Stimulated activated CD4-positive, alpha-beta T cell treated with anti-CD3 and anti-CD28 coated beads, Interleukin-2, amount 100 ng/mL, for 4 hours (primary cell): ENCODE results near the gene COL5A1.

Experiments used
- DNase-seq: peaks from one replicate; pipeline ENCODE4 v3.0.0-alpha.2; 2020; ENCODE audit warnings: low read depth

Gene COL5A1

GRCh38 chr9:134744385-134745295 is 103.0 kb downstream of the COL5A1 start:
- DNase-seq: no peak

DNA sequence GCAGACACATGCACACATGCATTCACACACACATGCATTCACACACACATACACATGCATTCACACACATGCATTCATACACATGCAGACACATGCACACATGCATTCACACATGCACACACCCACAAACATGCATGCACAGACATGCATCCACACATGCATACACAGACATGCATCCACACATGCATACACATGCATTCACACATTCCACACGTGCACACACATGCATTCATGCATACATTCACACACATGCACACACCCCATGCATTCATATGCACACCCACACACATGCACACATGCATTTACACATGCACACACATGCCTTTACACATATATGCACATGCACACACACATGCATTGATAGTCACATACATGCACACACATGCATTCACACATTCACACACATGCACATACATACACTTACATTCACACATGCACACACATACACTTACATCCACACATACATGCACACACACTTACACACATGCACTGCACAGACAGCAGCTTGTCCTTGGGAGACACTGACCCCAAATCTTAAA is 106.4 kb downstream of the COL5A1 start:
- DNase-seq: no peak

- no peak for DNase-seq
Measured at GRCh38 chr9:134748591-134748990, 107.0 kb downstream of the COL5A1 start.

- DNase-seq: no peak
Measured at GRCh38 chr9:134750450-134751155, 109.0 kb downstream of the COL5A1 start.

DNA sequence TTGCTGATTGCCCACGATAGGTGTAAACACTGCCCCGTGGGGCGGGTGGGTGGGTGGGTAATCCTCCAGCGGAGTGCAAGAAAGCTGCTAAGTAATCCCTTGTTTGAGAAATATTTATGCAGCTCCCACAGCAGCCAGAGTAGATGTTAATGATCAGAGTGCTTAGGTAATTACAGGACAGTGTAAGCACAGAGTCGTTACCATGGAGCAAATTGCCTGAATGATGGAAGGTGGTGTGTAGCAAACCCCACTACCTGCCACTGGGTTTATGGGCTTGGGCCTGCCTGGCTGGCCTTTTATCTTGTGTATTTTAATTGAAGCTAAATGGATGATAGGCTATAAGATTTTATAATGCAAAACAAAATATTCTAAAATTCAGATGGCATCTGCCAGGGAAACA is 110.0 kb downstream of the COL5A1 start:
- no peak for DNase-seq

GRCh38 chr9:134752471-134753168 is 111.0 kb downstream of the COL5A1 start:
- DNase-seq: no peak

DNA sequence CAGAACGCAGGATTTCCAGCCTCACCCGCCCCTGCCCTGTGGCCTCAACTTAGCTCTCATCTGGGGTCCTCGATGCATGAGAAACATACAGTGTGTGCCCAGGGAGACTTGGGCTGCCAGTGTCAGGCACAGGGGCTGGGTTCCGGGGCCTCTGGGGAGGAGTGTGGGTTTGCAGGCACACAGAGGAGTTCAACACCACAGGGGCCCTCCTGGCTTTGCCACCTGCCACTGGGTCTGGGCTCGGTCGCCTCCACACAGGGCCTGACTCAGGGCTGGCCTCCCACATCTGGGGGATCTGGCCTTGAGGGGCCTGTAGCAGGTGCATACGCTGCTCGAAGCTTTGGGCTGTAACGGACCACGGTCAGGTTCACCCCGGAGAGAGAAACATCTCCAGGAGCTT is 111.6 kb downstream of the COL5A1 start:
- DNase-seq: no peak

DNA sequence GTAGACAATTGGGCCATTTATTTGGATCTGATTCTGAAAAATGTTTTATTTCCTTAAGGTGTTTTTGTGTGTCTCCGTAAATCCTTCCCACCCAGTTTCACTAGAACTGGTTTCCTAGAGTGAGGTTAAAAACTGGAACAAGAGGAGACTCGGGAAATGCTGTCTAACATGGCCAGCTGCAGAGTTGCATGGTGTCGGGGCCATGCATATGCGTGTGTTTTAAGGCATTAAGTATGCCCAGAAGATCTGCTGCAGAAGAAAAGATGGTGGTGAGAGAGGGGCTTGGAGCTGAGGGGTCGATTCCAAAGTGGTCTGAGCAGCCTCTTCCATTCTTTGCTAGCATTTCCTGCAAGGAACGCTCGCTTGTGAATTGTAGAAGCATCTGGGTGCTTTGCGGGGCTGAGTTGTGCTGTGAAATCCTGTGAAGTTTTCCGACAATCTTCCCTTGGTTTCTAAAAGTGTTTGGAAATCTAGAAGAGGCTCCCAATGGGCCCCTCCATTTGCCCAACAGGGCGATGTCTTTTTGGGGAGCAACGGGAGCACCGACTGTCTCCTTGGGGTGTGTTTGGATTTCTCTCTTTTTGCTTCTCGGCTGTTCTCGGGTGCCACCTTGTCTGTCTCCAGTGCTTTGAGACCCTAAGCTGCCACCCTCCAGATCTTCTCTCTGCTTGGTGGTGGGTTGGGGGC is 113.8 kb downstream of the COL5A1 start:
- no peak for DNase-seq

DNA sequence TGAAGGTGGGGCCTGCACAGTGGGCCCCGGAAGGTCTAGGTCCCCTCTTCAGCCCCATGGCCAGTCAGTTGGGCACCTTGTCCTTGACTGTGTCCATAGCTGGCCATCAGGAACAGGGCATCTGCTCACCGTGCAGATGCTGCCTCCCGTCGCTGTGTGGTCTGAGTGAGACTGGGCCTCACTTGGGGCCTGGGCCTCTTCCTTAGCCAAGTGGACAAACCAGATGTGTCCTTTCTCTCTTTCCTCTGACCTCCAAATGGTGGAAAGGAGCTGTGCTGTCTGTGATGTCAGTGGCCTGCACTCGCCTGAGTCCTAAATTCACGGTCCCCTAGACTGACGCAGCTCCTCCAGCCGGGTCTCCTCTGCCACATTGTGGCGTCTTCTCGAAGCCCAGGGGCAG is 114.5 kb downstream of the COL5A1 start:
- no peak for DNase-seq

GRCh38 chr9:134757216-134757975 is 115.8 kb downstream of the COL5A1 start:
- DNase-seq: no peak

DNA sequence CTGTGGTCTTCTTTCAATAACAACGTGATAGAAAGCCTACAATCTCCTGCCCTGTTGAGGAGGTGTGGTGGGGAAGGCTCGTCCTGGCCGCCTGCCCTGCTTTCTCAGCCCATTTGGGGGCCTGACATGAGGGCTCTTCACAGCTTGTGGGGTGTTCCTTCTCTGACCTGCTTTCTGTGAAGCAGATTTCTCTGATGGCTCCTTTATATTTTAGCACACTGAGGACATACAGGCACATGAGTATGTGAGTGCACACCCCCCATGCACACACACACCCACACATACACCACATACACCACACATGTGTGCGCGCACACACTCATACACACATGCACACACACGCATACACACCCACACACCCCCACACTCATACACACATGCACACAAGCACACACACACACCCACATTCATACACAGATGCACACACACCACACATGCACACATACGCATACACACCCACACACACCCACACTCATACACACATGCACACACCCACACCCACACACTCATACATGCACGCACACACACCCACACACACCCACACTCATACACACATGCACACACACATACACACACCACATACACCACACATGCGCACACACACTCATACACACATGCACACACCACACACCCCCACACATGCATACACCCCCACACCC is 117.5 kb downstream of the COL5A1 start:
- no peak for DNase-seq

GRCh38 chr9:134759913-134760312 is 118.3 kb downstream of the COL5A1 start:
- DNase-seq: no peak

DNA sequence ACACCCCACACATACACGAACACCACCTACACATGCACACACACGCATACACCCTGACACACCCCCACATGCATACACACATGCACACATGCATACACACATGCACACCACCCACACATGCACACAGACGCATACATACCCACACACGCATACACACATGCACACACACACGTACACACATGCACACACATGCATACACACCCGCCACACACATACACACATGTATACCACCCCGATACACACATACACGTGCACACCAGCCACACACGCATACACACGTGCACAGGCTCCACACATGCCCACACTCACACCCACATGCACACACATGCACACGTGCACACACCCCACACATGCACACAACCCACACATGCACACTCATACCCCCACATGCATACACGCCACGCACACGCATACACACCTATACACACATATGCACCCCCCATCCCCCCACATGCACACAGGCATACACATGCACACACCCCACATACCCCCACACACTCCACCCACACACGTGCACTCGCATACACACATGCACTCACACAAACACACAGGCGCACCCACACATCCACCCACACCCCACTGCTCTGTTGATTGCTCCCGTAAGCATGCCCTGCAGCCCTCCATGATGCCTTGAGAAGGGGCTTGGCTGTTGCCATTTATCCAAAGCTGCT is 119.3 kb downstream of the COL5A1 start:
- DNase-seq: no peak

GRCh38 chr9:134764473-134765269 is 123.1 kb downstream of the COL5A1 start:
- no peak for DNase-seq

DNA sequence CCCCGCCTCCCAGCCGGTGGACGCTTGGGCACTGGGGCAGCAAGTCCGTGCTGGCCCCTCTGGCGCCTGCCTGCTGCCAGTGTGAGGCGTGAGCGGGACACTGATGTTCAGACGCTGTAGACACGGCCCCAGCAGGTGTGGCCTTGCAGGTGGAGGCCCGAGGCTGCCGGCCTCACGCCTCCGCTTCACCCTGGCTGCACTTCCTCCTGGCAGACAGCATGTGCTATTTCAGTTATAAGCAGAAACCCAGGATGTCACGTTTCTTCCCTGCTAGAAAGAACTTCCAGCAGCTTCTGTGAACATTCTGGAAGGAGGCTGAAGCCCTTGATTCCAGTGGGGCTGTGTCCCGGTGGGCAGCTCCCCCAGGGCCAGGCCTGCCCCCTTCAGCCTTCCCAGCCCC is 124.2 kb downstream of the COL5A1 start:
- no peak for DNase-seq

DNA sequence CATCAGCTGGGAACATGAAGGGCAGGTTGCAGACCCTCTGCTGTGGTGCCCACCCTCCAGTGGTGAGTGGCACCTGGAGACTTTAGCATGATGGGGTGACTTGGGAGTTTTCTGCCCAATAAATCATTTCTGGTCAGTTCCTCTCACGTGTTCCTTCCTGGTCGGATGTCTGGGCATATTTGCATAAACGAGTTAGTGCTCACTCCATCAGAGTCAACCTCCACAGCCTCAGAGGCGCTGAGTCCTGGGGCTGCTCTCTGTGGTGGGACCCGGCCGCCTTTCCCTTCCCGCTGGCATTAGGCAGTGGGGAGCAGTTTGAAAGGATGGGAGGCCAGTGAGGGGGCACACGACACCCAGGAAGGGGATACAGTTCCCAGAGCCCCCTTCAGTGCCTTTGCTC is 125.0 kb downstream of the COL5A1 start:
- no peak for DNase-seq

GRCh38 chr9:134768332-134768708 is 126.7 kb downstream of the COL5A1 start:
- no peak for DNase-seq

DNA sequence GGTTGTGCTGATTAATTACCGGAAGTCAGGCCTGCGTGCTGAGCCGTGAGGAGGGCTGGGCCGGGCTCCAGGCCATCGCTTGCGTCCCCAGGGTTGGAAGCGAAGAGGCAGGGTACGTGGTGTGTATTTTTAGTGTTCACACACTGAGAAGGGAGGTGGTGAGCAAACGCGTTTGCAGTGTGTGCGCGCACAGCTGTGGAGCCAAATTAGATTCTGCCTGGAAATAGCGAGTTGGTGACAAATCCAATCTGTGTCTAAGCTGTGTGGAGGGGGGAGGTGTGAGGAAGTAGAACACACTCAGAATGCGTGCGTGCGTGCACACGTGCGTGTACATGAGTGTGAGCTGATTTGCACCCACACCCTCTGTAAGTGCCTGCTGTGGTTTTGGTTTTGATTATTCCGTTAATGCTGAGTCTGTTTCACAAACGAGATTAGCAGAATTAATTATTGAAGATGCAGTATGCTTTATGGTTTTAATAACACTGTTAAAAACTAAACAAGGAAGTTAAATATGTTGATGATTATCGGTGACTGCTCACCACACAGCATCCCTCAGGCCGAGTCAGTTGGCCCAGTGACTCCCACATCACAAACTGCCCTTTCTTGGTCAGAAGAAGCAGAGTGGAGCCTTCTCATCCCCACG is 127.2 kb downstream of the COL5A1 start:
- no peak for DNase-seq
